SK-N-MC (cell line): ENCODE data around the gene RAP1GAP2.

ENCODE experiments used
- DNase-seq: peaks from one replicate; pipeline ENCODE4 v3.0.0-alpha.2; 2011; ENCODE audit warnings: low read depth, low spot score
- H3K27ac ChIP-seq: fragments of 200-600 bp; sonication (generic); 2 replicates; pipeline ENCODE4 v1.5.1; 2016; ENCODE audit warnings: mixed run types
- H3K36me3 ChIP-seq: fragments of 200-600 bp; sonication (generic); 2 replicates; pipeline ENCODE4 v1.6.1; 2017; ENCODE audit warnings: antibody characterized with exemption, low read length, mixed read lengths; ENCODE audit not compliant: insufficient read depth
- H3K4me3 ChIP-seq: fragments of 200-600 bp; sonication (generic); 2 replicates; pipeline ENCODE4 v1.5.1; 2016
- H3K9ac ChIP-seq: fragments of 200-600 bp; sonication (generic); 2 replicates; pipeline ENCODE4 v1.8.0; 2017; ENCODE audit warnings: mixed run types, mixed read lengths; ENCODE audit not compliant: insufficient read length
- H3K9me3 ChIP-seq: fragments of 200-600 bp; sonication (generic); 2 replicates; pipeline ENCODE4 v1.6.1; 2017; ENCODE audit warnings: low read depth, mild to moderate bottlenecking, antibody characterized with exemption, low read length, moderate library complexity, mixed read lengths
- EZH2 ChIP-seq: fragments of 200-600 bp; sonication (generic); IDR thresholded peaks from one replicate; pipeline ENCODE4 v1.6.1; 2017; ENCODE audit warnings: antibody characterized with exemption
- FOXP2 ChIP-seq: optimal IDR thresholded peaks from 2 replicates; pipeline ENCODE3; 2011; ENCODE audit warnings: mild to moderate bottlenecking, moderate library complexity; ENCODE audit not compliant: insufficient read depth; ENCODE audit errors: extremely low read length, control extremely low read depth
- POLR2AphosphoS5 ChIP-seq: IDR thresholded peaks from 2 replicates; pipeline ENCODE4 v1.6.1; 2012; ENCODE audit warnings: mild to moderate bottlenecking, low read depth, low read length, borderline replicate concordance

Gene RAP1GAP2

GRCh38 chr17:2961446-2961845, 165.2 kb downstream of the RAP1GAP2 start:
- no peak for TF ChIP-seq POLR2AphosphoS5
- H3K27ac ChIP-seq = no peak overlapping the region
- H3K36me3 ChIP-seq = no peaks in the 10 kb centered on the region
- no peaks in the 10 kb centered on the region for H3K9me3 ChIP-seq
- no peak overlapping the region for H3K9ac ChIP-seq
- no peak for DNase-seq
- no peak overlapping the region for H3K4me3 ChIP-seq

- DNase-seq = no peak
- Histone ChIP-seq H3K27ac (no peak overlapping the region), H3K9me3 (no peaks in the 10 kb centered on the region), H3K36me3 (no peaks in the 10 kb centered on the region), H3K9ac (no peak overlapping the region), H3K4me3 (no peak overlapping the region)
- TF ChIP-seq POLR2AphosphoS5 (no peak), FOXP2 (no peak), EZH2 (no peak)
These were observed 166.0 kb downstream of the RAP1GAP2 start for GRCh38 chr17:2962236-2962635.

- Histone ChIP-seq H3K9me3 (no peaks in the 10 kb centered on the region), H3K9ac (no peak overlapping the region), H3K36me3 (no peaks in the 10 kb centered on the region), H3K27ac (no peak overlapping the region), H3K4me3 (no peak overlapping the region)
- TF ChIP-seq FOXP2 (no peak), EZH2 (no peak), POLR2AphosphoS5 (no peak)
- no peak for DNase-seq
These were observed 166.5 kb downstream of the RAP1GAP2 start for GRCh38 chr17:2962729-2963128.

GRCh38 chr17:2963332-2964027, 167.2 kb downstream of the RAP1GAP2 start:
- H3K27ac ChIP-seq = no peak overlapping the region
- no peaks in the 10 kb centered on the region for H3K36me3 ChIP-seq
- H3K9me3 ChIP-seq = no peaks in the 10 kb centered on the region
- TF ChIP-seq POLR2AphosphoS5 (no peak), EZH2 (no peak), FOXP2 (no peak)
- H3K4me3 ChIP-seq = no peak overlapping the region
- no peak overlapping the region for H3K9ac ChIP-seq
- DNase-seq = no peak

- Histone ChIP-seq H3K9ac (no peak overlapping the region), H3K9me3 (no peaks in the 10 kb centered on the region), H3K36me3 (no peaks in the 10 kb centered on the region), H3K27ac (no peak overlapping the region), H3K4me3 (no peak overlapping the region)
- no peak for DNase-seq
- TF ChIP-seq FOXP2 = no peak
- TF ChIP-seq EZH2 = no peak
- TF ChIP-seq POLR2AphosphoS5 = no peak
These were observed 167.8 kb downstream of the RAP1GAP2 start for GRCh38 chr17:2964028-2964356.

- H3K27ac ChIP-seq = no peak overlapping the region
- H3K9me3 ChIP-seq = no peaks in the 10 kb centered on the region
- TF ChIP-seq POLR2AphosphoS5 = no peak
- no peak for TF ChIP-seq FOXP2
- no peak for TF ChIP-seq EZH2
- H3K9ac ChIP-seq = no peak overlapping the region
- no peak overlapping the region for H3K4me3 ChIP-seq
- DNase-seq = no peak
- H3K36me3 ChIP-seq = no peaks in the 10 kb centered on the region
These were observed 168.1 kb downstream of the RAP1GAP2 start for GRCh38 chr17:2964370-2964769.

GRCh38 chr17:2964831-2965230, 168.6 kb downstream of the RAP1GAP2 start:
- TF ChIP-seq EZH2 = no peak
- TF ChIP-seq FOXP2 = no peak
- no peak for TF ChIP-seq POLR2AphosphoS5
- Histone ChIP-seq H3K4me3 (no peak overlapping the region), H3K9ac (no peak overlapping the region), H3K36me3 (no peaks in the 10 kb centered on the region), H3K27ac (no peak overlapping the region), H3K9me3 (no peaks in the 10 kb centered on the region)
- DNase-seq = no peak

GRCh38 chr17:2965621-2966595, 169.7 kb downstream of the RAP1GAP2 start:
- TF ChIP-seq FOXP2 (no peak), EZH2 (no peak), POLR2AphosphoS5 (no peak)
- Histone ChIP-seq H3K9ac (no peak overlapping the region), H3K4me3 (no peak overlapping the region), H3K36me3 (no peaks in the 10 kb centered on the region), H3K27ac (no peak overlapping the region), H3K9me3 (no peaks in the 10 kb centered on the region)
- DNase-seq = no peak

GRCh38 chr17:2967515-2967914, 171.3 kb downstream of the RAP1GAP2 start:
- no peak overlapping the region for H3K4me3 ChIP-seq
- H3K9me3 ChIP-seq = no peaks in the 10 kb centered on the region
- H3K9ac ChIP-seq = no peak overlapping the region
- TF ChIP-seq EZH2 = no peak
- TF ChIP-seq FOXP2 = no peak
- TF ChIP-seq POLR2AphosphoS5 = no peak
- no peak overlapping the region for H3K27ac ChIP-seq
- no peak for DNase-seq
- no peaks in the 10 kb centered on the region for H3K36me3 ChIP-seq
